ENCODE data around the gene DDIAS.

DNA sequence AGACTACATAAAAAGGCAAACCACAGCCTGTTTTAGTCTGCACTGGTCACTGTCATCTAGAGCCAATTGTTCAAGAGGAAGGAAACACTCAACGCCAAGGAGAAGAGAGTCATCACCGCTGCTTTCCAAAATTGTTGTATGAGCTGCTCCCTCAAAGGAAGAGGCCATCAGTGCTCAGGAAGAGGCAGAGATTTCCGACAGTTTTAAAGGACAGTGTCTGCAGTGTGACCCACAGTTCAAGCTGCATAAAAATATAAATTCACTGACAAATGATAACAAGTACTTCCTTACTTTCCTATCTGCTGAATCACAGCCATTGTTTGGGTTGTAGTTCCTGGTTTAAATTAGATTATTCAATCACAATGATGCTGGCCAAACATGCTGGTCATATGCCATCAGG lies 17.7 kb upstream of the DDIAS start:
- TF ChIP-seq SUZ12 (IDR thresholded peaks at IDR 0.05; ENCODE audit: extremely low read depth, insufficient read depth, insufficient read length) (no peak), ZNF274 (IDR thresholded peaks at IDR 0.05; ENCODE audit: low read depth, low read length) (no peak)
